ENCODE data around the gene MAP3K2. TPM values are rescaled to one million over a fixed set of nuclear protein-coding genes. Genes with fewer than 3 reads are reported as not detected.
A peak's percentile ranks its signal among the peaks of the same experiment; 100 is the strongest.
"Not testable (repeated sequence)": the region's sequence is repeated elsewhere in the genome, so short reads cannot be mapped to it uniquely, and the experiment has no call there.

The MAP3K2 gene
- total RNA-seq, 1 donor from 2014 or later, result 66.1 TPM

DNA sequence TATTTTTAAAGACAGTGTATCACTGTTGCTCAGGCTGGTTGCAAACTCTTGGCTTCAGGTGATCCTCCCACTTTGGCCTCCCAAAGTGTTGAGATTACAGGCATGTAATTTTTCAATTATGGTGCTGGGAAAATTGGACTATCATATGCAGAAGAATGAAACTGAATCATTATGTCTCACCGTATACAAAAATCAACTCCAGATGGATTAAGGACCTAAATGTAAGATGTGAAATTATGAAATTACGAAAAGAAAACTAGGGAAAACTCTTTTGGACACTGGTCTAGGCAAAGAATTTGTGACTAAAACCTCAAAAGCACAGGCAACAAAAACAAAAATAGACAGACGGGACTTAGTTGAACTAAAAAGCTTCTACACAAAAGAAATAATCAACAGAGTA, 31.2 kb downstream of the MAP3K2 start:
- H3K27ac Mint-ChIP-seq, result no peak overlapping the region
- intact Hi-C loops (cut with micrococcal nuclease), result no loop called here

GRCh38 chr2:127355407-127356008, 32.3 kb downstream of the MAP3K2 start:
- peak; percentile 22 for DNase-seq (ENCODE audit: low spot score)
- intact Hi-C loops (cut with micrococcal nuclease), result loop anchor here (1.0 kb wide), 5 partner anchors 32 to 124 kb away; partner anchors contain the start of gene MAP3K2
- no peaks in the 10 kb centered on the region for H3K9me3 Mint-ChIP-seq

More for the DNA sequence above, 31.2 kb downstream of the MAP3K2 start:
- DNase-seq (ENCODE audit: low spot score), result no peak
- Mint-ChIP-seq H3K27me3 (ENCODE audit: insufficient read depth) (no peaks in the 10 kb centered on the region), H3K9me3 (no peaks in the 10 kb centered on the region), H3K4me1 (ENCODE audit: low read depth) (peaks cover 21% of the 10 kb centered on the region), H3K36me3 (ENCODE audit: low read depth) (peaks cover 6% of the 10 kb centered on the region), H3K4me3 (no peak overlapping the region)

DNA sequence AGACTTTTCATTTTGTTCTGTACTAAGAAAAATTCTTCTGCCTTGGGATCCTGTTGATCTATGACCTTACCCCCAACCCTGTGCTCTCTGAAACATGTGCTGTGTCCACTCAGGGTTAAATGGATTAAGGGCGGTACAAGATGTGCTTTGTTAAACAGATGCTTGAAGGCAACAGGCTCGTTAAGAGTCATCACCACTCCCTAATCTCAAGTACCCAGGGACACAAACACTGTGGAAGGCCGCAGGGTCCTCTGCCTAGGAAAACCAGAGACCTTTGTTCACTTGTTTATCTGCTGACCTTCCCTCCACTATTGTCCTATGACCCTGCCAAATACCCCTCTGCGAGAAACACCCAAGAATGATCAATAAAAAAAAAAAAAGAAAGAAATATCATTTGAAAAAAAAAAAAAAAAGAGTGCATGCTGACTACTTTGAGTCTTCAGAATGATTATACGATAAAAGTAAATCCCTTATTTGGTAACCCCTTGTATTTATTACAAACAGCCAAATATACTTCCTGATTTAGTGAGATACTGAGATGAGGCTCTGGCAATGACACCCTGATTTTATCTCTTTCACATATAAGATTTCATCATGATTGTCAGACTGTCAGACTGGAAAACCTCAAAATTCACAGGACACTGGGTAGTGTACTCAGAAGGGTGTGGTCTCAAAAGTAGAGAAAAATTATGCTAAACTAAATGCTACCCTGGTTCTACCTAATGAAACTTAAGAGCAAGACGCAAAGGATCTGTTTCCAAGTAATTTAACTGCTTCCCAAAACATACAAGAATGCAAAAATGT, 33.7 kb downstream of the MAP3K2 start:
- H3K4me3 Mint-ChIP-seq; DNase-seq (ENCODE audit: low spot score); H3K36me3 Mint-ChIP-seq (ENCODE audit: low read depth); H3K27me3 Mint-ChIP-seq (ENCODE audit: insufficient read depth); H3K9me3 Mint-ChIP-seq; intact Hi-C loops (cut with micrococcal nuclease); H3K27ac Mint-ChIP-seq: not testable (repeated sequence)
- H3K4me1 Mint-ChIP-seq (ENCODE audit: low read depth), result peaks cover 18% of the 10 kb centered on the region

More at GRCh38 chr2:127355407-127356008, 32.3 kb downstream of the MAP3K2 start:
- peaks cover 6% of the 10 kb centered on the region for H3K36me3 Mint-ChIP-seq (ENCODE audit: low read depth)
- no peaks in the 10 kb centered on the region for H3K27me3 Mint-ChIP-seq (ENCODE audit: insufficient read depth)
- peaks cover 21% of the 10 kb centered on the region for H3K4me1 Mint-ChIP-seq (ENCODE audit: low read depth)
- H3K4me3 Mint-ChIP-seq, result no peak overlapping the region
- no peak overlapping the region for H3K27ac Mint-ChIP-seq

DNA sequence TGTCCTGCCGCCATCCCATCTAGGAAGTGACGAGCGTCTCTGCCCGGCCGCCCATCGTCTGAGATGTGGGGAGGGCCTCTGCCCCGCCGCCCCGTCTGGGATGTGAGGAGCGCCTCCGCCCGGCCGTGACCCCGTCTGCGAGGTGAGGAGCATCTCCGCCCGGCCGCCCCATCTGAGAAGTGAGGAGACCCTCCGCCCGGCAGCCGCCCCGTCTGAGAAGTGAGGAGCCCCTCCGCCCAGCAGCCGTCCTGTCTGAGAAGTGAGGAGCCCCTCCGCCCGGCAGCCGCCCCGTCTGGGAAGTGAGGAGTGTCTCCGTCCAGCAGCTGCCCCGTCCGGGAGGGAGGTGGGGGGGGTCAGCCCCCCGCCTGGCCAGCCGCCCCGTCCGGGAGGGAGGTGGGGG, 34.6 kb downstream of the MAP3K2 start:
- H3K27me3 Mint-ChIP-seq (ENCODE audit: insufficient read depth); H3K9me3 Mint-ChIP-seq; intact Hi-C loops (cut with micrococcal nuclease); H3K36me3 Mint-ChIP-seq (ENCODE audit: low read depth); H3K4me3 Mint-ChIP-seq; H3K27ac Mint-ChIP-seq; DNase-seq (ENCODE audit: low spot score): not testable (repeated sequence)
- peaks cover 23% of the 10 kb centered on the region for H3K4me1 Mint-ChIP-seq (ENCODE audit: low read depth)

GRCh38 chr2:127351603-127352002, 36.2 kb downstream of the MAP3K2 start:
- no peak for DNase-seq (ENCODE audit: low spot score)
- Mint-ChIP-seq H3K27me3 (ENCODE audit: insufficient read depth) (no peaks in the 10 kb centered on the region), H3K27ac (no peak overlapping the region), H3K4me3 (no peak overlapping the region), H3K9me3 (no peaks in the 10 kb centered on the region), H3K4me1 (ENCODE audit: low read depth) (peaks cover 35% of the 10 kb centered on the region), H3K36me3 (ENCODE audit: low read depth) (peaks cover 6% of the 10 kb centered on the region)
- intact Hi-C loops (cut with micrococcal nuclease), result no loop called here

DNA sequence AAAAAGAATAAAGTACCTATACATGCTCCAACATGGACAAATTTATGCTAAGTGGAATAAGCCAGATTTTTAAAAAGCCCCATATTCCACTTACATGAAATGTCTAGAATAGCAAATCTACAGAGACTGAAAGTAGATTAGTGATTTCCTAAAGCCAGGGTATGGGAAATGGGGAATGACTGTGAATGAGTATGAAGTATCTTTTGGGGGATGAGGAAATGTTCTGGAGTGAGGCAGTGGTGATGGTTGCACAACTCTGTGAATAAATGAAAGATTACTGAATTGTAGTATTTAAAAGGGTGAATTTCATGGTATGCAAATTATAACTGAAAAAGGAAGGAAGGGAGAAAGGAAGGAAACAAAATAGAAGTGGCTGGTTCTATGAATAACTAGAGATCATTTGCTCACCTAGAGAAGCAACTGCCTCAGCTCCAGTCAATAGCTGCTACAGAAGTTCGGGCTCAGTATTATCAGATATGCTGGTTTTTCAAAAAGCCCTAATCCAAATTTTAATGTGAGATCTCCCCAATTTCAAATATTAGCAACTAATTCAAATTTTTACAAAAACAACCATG, 39.3 kb downstream of the MAP3K2 start:
- no peak for DNase-seq (ENCODE audit: low spot score)
- intact Hi-C loops (cut with micrococcal nuclease), result no loop called here
- peaks cover 6% of the 10 kb centered on the region for H3K36me3 Mint-ChIP-seq (ENCODE audit: low read depth)
- no peaks in the 10 kb centered on the region for H3K9me3 Mint-ChIP-seq
- H3K27ac Mint-ChIP-seq, result no peak overlapping the region
- H3K4me3 Mint-ChIP-seq, result no peak overlapping the region
- peaks cover 31% of the 10 kb centered on the region for H3K4me1 Mint-ChIP-seq (ENCODE audit: low read depth)
- no peaks in the 10 kb centered on the region for H3K27me3 Mint-ChIP-seq (ENCODE audit: insufficient read depth)

DNA sequence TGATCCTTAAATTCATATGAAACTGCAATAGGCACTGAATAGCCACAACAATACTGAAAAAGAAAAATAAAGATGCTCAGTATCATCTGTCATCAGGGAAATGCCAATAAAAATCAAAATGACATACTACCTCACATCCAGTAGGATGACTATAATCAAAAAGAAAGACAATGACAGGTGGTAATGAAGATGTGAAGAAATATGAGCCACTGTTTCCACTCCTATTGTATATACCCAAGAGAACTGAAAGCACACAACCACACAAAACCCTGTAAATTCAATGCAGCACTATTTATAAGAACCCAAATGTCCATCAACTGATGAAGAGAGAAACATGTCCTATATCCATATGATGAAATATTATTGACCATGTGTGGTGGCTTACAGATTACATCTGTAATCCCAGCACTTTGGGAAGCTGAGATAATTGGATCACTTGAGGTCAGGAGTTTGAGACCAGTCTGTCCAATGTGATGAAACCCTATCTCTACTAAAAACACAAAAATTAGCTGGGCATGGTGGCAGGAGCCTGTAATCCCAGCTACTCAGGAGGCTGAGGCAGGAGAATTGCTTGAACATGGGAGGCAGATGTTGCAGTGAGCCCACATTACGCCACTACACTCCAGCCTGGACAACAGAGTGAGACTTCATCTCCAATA, 39.9 kb downstream of the MAP3K2 start:
- H3K27me3 Mint-ChIP-seq (ENCODE audit: insufficient read depth), result no peaks in the 10 kb centered on the region
- H3K36me3 Mint-ChIP-seq (ENCODE audit: low read depth), result peaks cover 6% of the 10 kb centered on the region
- H3K27ac Mint-ChIP-seq, result no peak overlapping the region
- intact Hi-C loops (cut with micrococcal nuclease), result no loop called here
- no peak for DNase-seq (ENCODE audit: low spot score)
- no peak overlapping the region for H3K4me3 Mint-ChIP-seq
- H3K9me3 Mint-ChIP-seq, result no peaks in the 10 kb centered on the region
- peaks cover 31% of the 10 kb centered on the region for H3K4me1 Mint-ChIP-seq (ENCODE audit: low read depth)

DNA sequence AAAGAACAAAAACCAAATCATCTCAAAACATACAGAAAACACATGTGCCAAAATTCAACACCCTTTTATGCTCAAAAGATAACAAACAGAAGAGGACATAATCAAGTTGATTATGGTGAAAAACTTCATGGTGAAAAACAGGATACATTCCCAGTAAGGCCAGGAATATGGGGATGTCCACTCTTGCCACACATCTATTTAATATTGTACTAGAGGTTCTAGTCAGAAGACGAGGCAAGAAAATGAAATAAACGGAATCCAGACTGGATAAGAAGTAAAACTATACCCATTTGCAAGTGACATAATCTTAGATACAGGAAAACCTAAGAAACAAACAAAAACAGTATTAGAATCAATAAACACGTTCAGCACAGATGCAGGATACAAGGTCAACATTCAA, 40.8 kb downstream of the MAP3K2 start:
- H3K4me3 Mint-ChIP-seq, result no peak overlapping the region
- DNase-seq (ENCODE audit: low spot score), result no peak
- H3K4me1 Mint-ChIP-seq (ENCODE audit: low read depth), result peaks cover 31% of the 10 kb centered on the region
- H3K9me3 Mint-ChIP-seq, result no peaks in the 10 kb centered on the region
- intact Hi-C loops (cut with micrococcal nuclease), result no loop called here
- H3K27me3 Mint-ChIP-seq (ENCODE audit: insufficient read depth), result no peaks in the 10 kb centered on the region
- peaks cover 4% of the 10 kb centered on the region for H3K36me3 Mint-ChIP-seq (ENCODE audit: low read depth)
- no peak overlapping the region for H3K27ac Mint-ChIP-seq

DNA sequence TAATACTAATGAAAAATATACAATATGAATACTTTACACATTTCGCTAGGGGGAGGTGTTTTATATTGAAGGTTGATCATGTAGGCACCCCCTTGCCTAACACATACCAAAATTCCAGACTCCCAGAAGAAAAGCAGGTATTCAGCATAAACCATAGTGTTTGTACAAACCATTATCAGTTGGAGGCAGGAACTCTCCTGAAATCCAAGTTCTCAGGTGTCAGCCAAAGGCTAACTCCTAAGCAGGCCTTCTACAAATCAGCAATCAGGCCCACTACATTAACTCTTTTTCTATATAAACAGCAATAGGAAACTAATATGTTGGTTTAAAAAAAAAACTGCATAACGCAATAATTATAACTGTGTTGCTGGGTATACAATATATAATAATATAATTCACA, 44.5 kb downstream of the MAP3K2 start:
- peaks cover 22% of the 10 kb centered on the region for H3K4me1 Mint-ChIP-seq (ENCODE audit: low read depth)
- no peak overlapping the region for H3K4me3 Mint-ChIP-seq
- intact Hi-C loops (cut with micrococcal nuclease), result no loop called here
- H3K36me3 Mint-ChIP-seq (ENCODE audit: low read depth), result peaks cover 9% of the 10 kb centered on the region
- no peak overlapping the region for H3K27ac Mint-ChIP-seq
- H3K9me3 Mint-ChIP-seq, result no peaks in the 10 kb centered on the region
- no peak for DNase-seq (ENCODE audit: low spot score)
- H3K27me3 Mint-ChIP-seq (ENCODE audit: insufficient read depth), result no peaks in the 10 kb centered on the region

DNA sequence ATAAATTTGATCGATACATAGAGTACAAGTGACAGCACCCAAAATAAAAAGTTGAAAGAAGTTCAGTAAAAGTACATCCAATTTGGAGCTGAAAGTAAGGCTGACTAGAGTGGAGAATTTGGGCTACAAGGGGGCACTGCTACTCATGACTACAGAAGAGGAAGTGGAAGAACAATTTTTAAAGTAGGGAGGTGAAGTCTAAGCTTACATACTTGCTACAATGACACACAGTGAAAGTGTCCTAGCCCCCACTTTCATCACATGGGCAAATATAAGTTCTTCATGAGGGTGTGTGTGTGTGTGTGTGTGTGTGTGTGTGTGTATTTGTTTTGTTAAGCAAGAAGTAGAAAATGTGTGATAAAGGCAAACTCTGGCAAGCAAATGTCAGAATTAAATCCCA, 45.7 kb downstream of the MAP3K2 start:
- H3K4me3 Mint-ChIP-seq, result no peak overlapping the region
- H3K9me3 Mint-ChIP-seq, result no peaks in the 10 kb centered on the region
- no peaks in the 10 kb centered on the region for H3K27me3 Mint-ChIP-seq (ENCODE audit: insufficient read depth)
- peaks cover 15% of the 10 kb centered on the region for H3K36me3 Mint-ChIP-seq (ENCODE audit: low read depth)
- no peak overlapping the region for H3K27ac Mint-ChIP-seq
- intact Hi-C loops (cut with micrococcal nuclease), result no loop called here
- no peak for DNase-seq (ENCODE audit: low spot score)
- peaks cover 13% of the 10 kb centered on the region for H3K4me1 Mint-ChIP-seq (ENCODE audit: low read depth)

DNA sequence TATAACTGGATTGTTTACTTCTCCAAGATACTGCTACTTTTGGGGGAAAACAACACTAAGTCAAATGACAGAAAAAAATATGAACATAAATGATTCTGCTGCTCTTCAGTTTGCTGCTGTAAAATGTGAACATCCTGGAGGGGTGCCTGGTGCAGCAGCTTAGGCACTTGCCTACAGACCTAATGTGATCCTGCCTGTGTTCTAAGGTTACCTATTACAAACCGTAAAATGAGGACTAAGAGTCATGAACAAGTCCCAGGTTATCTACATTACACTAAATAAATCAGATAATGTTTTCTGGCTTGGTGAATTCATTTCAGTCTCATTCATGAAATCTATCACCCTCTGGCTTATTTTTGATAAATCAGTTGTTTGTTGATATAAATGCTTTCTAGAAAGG, 55.4 kb downstream of the MAP3K2 start:
- no peak overlapping the region for H3K4me3 Mint-ChIP-seq
- no peak for DNase-seq (ENCODE audit: low spot score)
- H3K4me1 Mint-ChIP-seq (ENCODE audit: low read depth), result no peaks in the 10 kb centered on the region
- intact Hi-C loops (cut with micrococcal nuclease), result no loop called here
- H3K36me3 Mint-ChIP-seq (ENCODE audit: low read depth), result peaks cover 16% of the 10 kb centered on the region
- no peaks in the 10 kb centered on the region for H3K9me3 Mint-ChIP-seq
- H3K27ac Mint-ChIP-seq, result no peak overlapping the region
- H3K27me3 Mint-ChIP-seq (ENCODE audit: insufficient read depth), result no peaks in the 10 kb centered on the region

- H3K27ac Mint-ChIP-seq, result no peak overlapping the region
- H3K9me3 Mint-ChIP-seq, result no peaks in the 10 kb centered on the region
- H3K4me3 Mint-ChIP-seq, result no peak overlapping the region
- no peaks in the 10 kb centered on the region for H3K27me3 Mint-ChIP-seq (ENCODE audit: insufficient read depth)
- no peaks in the 10 kb centered on the region for H3K4me1 Mint-ChIP-seq (ENCODE audit: low read depth)
- intact Hi-C loops (cut with micrococcal nuclease), result no loop called here
- peaks cover 16% of the 10 kb centered on the region for H3K36me3 Mint-ChIP-seq (ENCODE audit: low read depth)
- DNase-seq (ENCODE audit: low spot score), result no peak
Observed at GRCh38 chr2:127330753-127331152, 57.0 kb downstream of the MAP3K2 start.
